HTERT RPE-1 (cell line): Measurements from ENCODE around the gene PGBD2.
"Not testable (repeated sequence)": the region's sequence is repeated elsewhere in the genome, so short reads cannot be mapped to it uniquely, and the experiment has no call there.

Experiments used
- in situ Hi-C: fragments of 300-500 bp; cut with MboI; formaldehyde crosslinking; loops from 4 replicates; pipeline ENCODE4 v1.14.3; 2020; ENCODE audit warnings: low sequenced_read_pairs

PGBD2 gene

GRCh38 chr1:248889914-248890243, 16.2 kb upstream of the PGBD2 start:
- in situ Hi-C loops: not testable (repeated sequence)

- in situ Hi-C loops: no loop called here
Observed at GRCh38 chr1:248890549-248891498, 15.2 kb upstream of the PGBD2 start.

GRCh38 chr1:248891758-248892157, 14.3 kb upstream of the PGBD2 start:
- in situ Hi-C loops: no loop called here

GRCh38 chr1:248892590-248892989, 13.4 kb upstream of the PGBD2 start:
- in situ Hi-C loops: no loop called here

GRCh38 chr1:248894837-248895236, 11.2 kb upstream of the PGBD2 start:
- in situ Hi-C loops: no loop called here

GRCh38 chr1:248897412-248898337, 8.4 kb upstream of the PGBD2 start:
- in situ Hi-C loops: no loop called here

- in situ Hi-C loops: no loop called here
Observed at GRCh38 chr1:248900637-248901036, 5.4 kb upstream of the PGBD2 start.

- in situ Hi-C loops: no loop called here
Observed at GRCh38 chr1:248901578-248901977, 4.5 kb upstream of the PGBD2 start.

- in situ Hi-C loops: no loop called here
Observed at GRCh38 chr1:248904437-248905216, 1.4 kb upstream of the PGBD2 start.

GRCh38 chr1:248905662-248906008, 400 bp upstream of the PGBD2 start:
- in situ Hi-C loops: no loop called here

- in situ Hi-C loops: no loop called here
Observed at GRCh38 chr1:248906753-248907661, 972 bp downstream of the PGBD2 start.

- in situ Hi-C loops: no loop called here
Observed at GRCh38 chr1:248910761-248911160, 4.7 kb downstream of the PGBD2 start.

GRCh38 chr1:248913933-248914332, 7.9 kb downstream of the PGBD2 start:
- in situ Hi-C loops: no loop called here

- in situ Hi-C loops: no loop called here
Observed at GRCh38 chr1:248914796-248915381, 8.9 kb downstream of the PGBD2 start.

GRCh38 chr1:248918131-248918530, 12.1 kb downstream of the PGBD2 start:
- in situ Hi-C loops: no loop called here

- in situ Hi-C loops: no loop called here
Observed at GRCh38 chr1:248923352-248924338, 17.6 kb downstream of the PGBD2 start.

GRCh38 chr1:248924696-248925532, 18.9 kb downstream of the PGBD2 start:
- in situ Hi-C loops: no loop called here

GRCh38 chr1:248925859-248926258, 19.8 kb downstream of the PGBD2 start:
- in situ Hi-C loops: not testable (repeated sequence)
